K562 (cell line): ENCODE data around the gene MEGF11. TPM values are rescaled to one million over a fixed set of nuclear protein-coding genes. Genes with fewer than 3 reads are reported as not detected.

Source experiments
- ATAC-seq: fragments of 200-7000 bp; cut with Tn5 transposase; 3 replicates; pipeline ENCODE4 v1.9.1; 2020; ENCODE audit warnings: moderate library complexity
- BruUV-seq: library from RNA; stranded (reverse); fragments of 400-500 nt; replicated peaks from 2 replicates; lab custom pipeline; 2021; lab: Mats Ljungman, UMichigan
- CTCF ChIA-PET: fragments of 300-600 bp; formaldehyde crosslinking; extraction: SDS; loops from one replicate; lab custom pipeline; 2021; ENCODE audit warnings: low intra/inter-chr PET ratio; lab: Yijun Ruan, JAX
- POLR2A ChIA-PET: fragments of 300-600, 350-650 bp; sonication (Branson Sonifier 250); formaldehyde crosslinking; extraction: SDS; loops from one replicate; lab custom pipeline; 2021; ENCODE audit warnings: antibody characterized with exemption, inconsistent platforms; lab: Yijun Ruan, JAX
- DNase-seq, 4 experiments: peaks; one replicate each; pipeline versions ENCODE4 v3.0.0 to v3.0.0-alpha.2; 2011 to 2018; ENCODE audit warnings: low spot score in 3 of 4, mixed read lengths in 3 of 4; ENCODE audit errors: extremely low read depth in 1 of 4
- FAIRE-seq: peaks from 2 replicates; lab custom pipeline; 2011; peaks lifted over from hg19 to GRCh38; lab: Jason Lieb, UNC
- H2AFZ ChIP-seq: 2 replicates; pipeline ENCODE4 v1.6.0; 2011; ENCODE audit warnings: low read depth, low read length, control low read depth, inconsistent platforms
- H3K27ac ChIP-seq: fragments of 200-600 bp; 3 replicates; pipeline ENCODE4 v1.8.0; 2011; ENCODE audit warnings: low read depth, mild to moderate bottlenecking, control low read depth, inconsistent platforms, low read length, moderate library complexity, mixed read lengths; ENCODE audit errors: extremely low read depth
- H3K27me3 ChIP-seq, 2 experiments: fragments of 300-600 bp in 1 of 2; 2 replicates in 1 of 2; 3 replicates in 1 of 2; pipeline versions ENCODE4 v1.6.0 to v1.8.0; 2011; ENCODE audit warnings: inconsistent platforms in 2 of 2, low read length in 2 of 2, mild to moderate bottlenecking in 1 of 2, mixed read lengths in 1 of 2, moderate library complexity in 1 of 2; ENCODE audit not compliant: control insufficient read depth in 2 of 2, insufficient read depth in 2 of 2
- H3K36me3 ChIP-seq: fragments of 300-600 bp; 3 replicates; pipeline ENCODE4 v1.8.0; 2011; ENCODE audit warnings: mild to moderate bottlenecking, low read length, inconsistent platforms; ENCODE audit not compliant: control insufficient read depth, insufficient read depth
- H3K4me1 ChIP-seq, 2 experiments: fragments of 200-600 bp in 1 of 2; replicated peaks in 1 of 2; 2 replicates in 1 of 2; 3 replicates in 1 of 2; pipeline versions ENCODE4 v1.5.1 to v1.8.0; 2011; ENCODE audit warnings: inconsistent platforms in 2 of 2, low read length in 2 of 2, mild to moderate bottlenecking in 1 of 2, mixed read lengths in 1 of 2, moderate library complexity in 1 of 2; ENCODE audit not compliant: control insufficient read depth in 2 of 2, insufficient read depth in 2 of 2
- H3K4me2 ChIP-seq: 2 replicates; pipeline ENCODE4 v1.6.1; 2011; ENCODE audit warnings: low read length, control low read depth, inconsistent platforms, mixed read lengths; ENCODE audit not compliant: insufficient read depth
- H3K4me3 ChIP-seq: fragments of 200-600 bp; sonication (generic), shearing (Covaris generic); 2 replicates; pipeline ENCODE4 v1.5.1; 2016; ENCODE audit warnings: control low read depth, inconsistent platforms
- H3K79me2 ChIP-seq: fragments of 200-600 bp; 3 replicates; pipeline ENCODE4 v1.8.0; 2011; ENCODE audit warnings: low read length, inconsistent platforms; ENCODE audit not compliant: control insufficient read depth, insufficient read depth
- H3K9ac ChIP-seq, 2 experiments: 2 replicates each; pipeline versions ENCODE4 v1.6.0 to v1.6.1; 2011; ENCODE audit warnings: low read depth in 2 of 2, low read length in 2 of 2, control low read depth in 1 of 2, inconsistent platforms in 1 of 2, mild to moderate bottlenecking in 1 of 2, mixed read lengths in 1 of 2; ENCODE audit not compliant: insufficient read depth in 1 of 2
- H3K9me1 ChIP-seq: one replicate; pipeline ENCODE4 v1.6.0; 2011; ENCODE audit warnings: inconsistent platforms, mild to moderate bottlenecking, low read length, moderate library complexity; ENCODE audit not compliant: control insufficient read depth, insufficient read depth
- H3K9me3 ChIP-seq: replicated peaks from 2 replicates; pipeline ENCODE4 v1.5.1; 2011; ENCODE audit warnings: low read depth, low read length, inconsistent platforms; ENCODE audit not compliant: control insufficient read depth, insufficient read depth
- H4K20me1 ChIP-seq: replicated peaks from 2 replicates; pipeline ENCODE4 v1.6.1; 2011; ENCODE audit warnings: low read length, inconsistent platforms, mixed read lengths; ENCODE audit not compliant: control insufficient read depth, insufficient read depth
- ARID1B ChIP-seq: fragments of 450-650 bp; IDR thresholded peaks from 2 replicates; pipeline ENCODE4 v1.6.1; 2016; ENCODE audit warnings: antibody characterized with exemption, mild to moderate bottlenecking, inconsistent platforms
- CLOCK ChIP-seq: fragments of 250-450 bp; sonication (Bioruptor Pico); IDR thresholded peaks from 2 replicates; pipeline ENCODE4 v1.4.0; 2020; ENCODE audit warnings: mild to moderate bottlenecking, moderate library complexity, borderline replicate concordance
- CREB1 ChIP-seq, 2 experiments: sonication (generic) in 1 of 2; formaldehyde crosslinking in 1 of 2; IDR thresholded peaks; 2 replicates each; pipeline versions ENCODE4 v1.6.1 to v1.8.0; 2012 to 2022; ENCODE audit warnings: inconsistent platforms in 1 of 2, mild to moderate bottlenecking in 1 of 2, missing genetic modification reagents in 1 of 2, moderate library complexity in 1 of 2
- FOXP4 ChIP-seq: sonication (generic); formaldehyde crosslinking; IDR thresholded peaks from 2 replicates; pipeline ENCODE4 v1.8.0; 2022; ENCODE audit warnings: mild to moderate bottlenecking, missing genetic modification reagents, borderline replicate concordance
- HNRNPL ChIP-seq: fragments of 200-400 bp; formaldehyde crosslinking; IDR thresholded peaks from 2 replicates; pipeline ENCODE4 v1.6.1; 2017; ENCODE audit warnings: low read depth, mild to moderate bottlenecking, low read length
- KLF1 ChIP-seq: fragments of 450-650 bp; IDR thresholded peaks from 2 replicates; pipeline ENCODE4 v1.6.1; 2016; ENCODE audit warnings: missing genetic modification characterization, missing compliant biosample characterization
- MAX ChIP-seq: sonication (generic); formaldehyde crosslinking; IDR thresholded peaks from 2 replicates; pipeline ENCODE4 v1.9.0; 2022; ENCODE audit warnings: mild to moderate bottlenecking, missing genetic modification reagents
- MCM5 ChIP-seq: fragments of 450-650 bp; IDR thresholded peaks from 2 replicates; pipeline ENCODE4 v1.6.1; 2016; ENCODE audit warnings: low read depth
- MXI1 ChIP-seq: IDR thresholded peaks from 2 replicates; pipeline ENCODE4 v1.6.1; 2011; ENCODE audit warnings: low read depth, mild to moderate bottlenecking, improper control_type of control experiment, low read length
- NR0B1 ChIP-seq: fragments of 450-650 bp; IDR thresholded peaks from one replicate; pipeline ENCODE4 v1.6.1; 2018; ENCODE audit warnings: mild to moderate bottlenecking, moderate library complexity; ENCODE audit not compliant: partially characterized antibody
- NUFIP1 ChIP-seq: fragments of 450-650 bp; IDR thresholded peaks from 2 replicates; pipeline ENCODE4 v1.6.1; 2018; ENCODE audit not compliant: partially characterized antibody
- RNF2 ChIP-seq: sonication (generic); IDR thresholded peaks from 2 replicates; pipeline ENCODE4 v1.6.1; 2016
- SMARCA4 ChIP-seq: fragments of 450-650 bp; IDR thresholded peaks from 2 replicates; pipeline ENCODE4 v1.6.1; 2016
- TBP ChIP-seq: optimal IDR thresholded peaks from 2 replicates; pipeline ENCODE3; 2011; ENCODE audit warnings: low read depth, low read length, improper control_type of control experiment
- ZNF347 ChIP-seq: fragments of 450-650 bp; formaldehyde crosslinking; IDR thresholded peaks from 2 replicates; pipeline ENCODE4 v1.4.0; 2020; ENCODE audit warnings: low read depth, mild to moderate bottlenecking, moderate library complexity
- WGBS: fragments of 100-300 bp; shearing (Covaris generic); methylation state at CpG from one replicate; pipeline ENCODE4 v1.1.6; 2016; ENCODE audit warnings: low coverage, mixed read lengths; ENCODE audit not compliant: insufficient coverage; ENCODE audit errors: missing lambda C conversion rate; 5-methylcytosine and 5-hydroxymethylcytosine counted together
- in situ Hi-C: fragments of 300-500 bp; cut with MboI; formaldehyde crosslinking; loops from 4 replicates; pipeline ENCODE4 v1.15.0; 2018; ENCODE audit warnings: inconsistent platforms, mixed read lengths
- intact Hi-C: fragments of 100-400 bp; cut with micrococcal nuclease; formaldehyde crosslinking; loops from 2 replicates; pipeline ENCODE4 v1.14.2; 2022
- polyA plus RNA-seq, 8 experiments: library from polyadenylated mRNA; depleted of rRNA in 4 of 8; stranded (reverse) in 5 of 8; unstranded in 3 of 8; fragments of >200 nt; fragmentation: Nextera tagmentation in 2 of 8; fragmentation: Illumina TruSeq in 1 of 8; extraction: Ambion mirVana in 2 of 8; extraction: Trizol in 1 of 8; gene quantifications; 2 replicates each; pipeline versions ENCODE4 v1.2.1 to v1.2.3, GENCODE V29; 2011 to 2014; ENCODE audit warnings: inconsistent platforms in 1 of 8, missing spikeins in 1 of 8
- total RNA-seq, 7 experiments: library from RNA; depleted of rRNA in 6 of 7; stranded (reverse); fragments of >200 nt in 6 of 7; fragmentation: Illumina TruSeq in 2 of 7; extraction: Trizol in 2 of 7; gene quantifications; 2 replicates each; pipeline versions ENCODE4 v1.2.1 to v1.2.3, GENCODE V29; 2011 to 2021; ENCODE audit warnings: low replicate concordance in 1 of 7

Gene MEGF11
- total and polyA plus RNA-seq, 9 of the 15 experiments (the other 6 are each of a cell fraction or from before 2014, with no cell fraction given): 0.06 to 0.23 (median 0.20) TPM; not detected in 6

- in situ Hi-C loops: no loop called here
These were observed 231.9 kb downstream of the MEGF11 start for GRCh38 chr15:66021496-66022162.

More at GRCh38 chr15:66021496-66022162, 231.9 kb downstream of the MEGF11 start:
- no peaks in the 10 kb centered on the region for H3K9me1 ChIP-seq
- H3K27me3 ChIP-seq: peaks cover 6 to 49% of the 10 kb centered on the region in 2 experiments; a peak in 4 of 5 replicates
- H3K9ac ChIP-seq: no peak overlapping the region
- H3K36me3 ChIP-seq: no peaks in the 10 kb centered on the region
- H3K27ac ChIP-seq: no peak overlapping the region
- H3K4me3 ChIP-seq: no peak overlapping the region
- TF ChIP-seq CLOCK (CRISPR knock-in tag): no peak
- no peak for TF ChIP-seq RNF2
- TF ChIP-seq MAX (CRISPR knock-in tag): no peak
- TF ChIP-seq HNRNPL: no peak
- TF ChIP-seq SMARCA4: no peak
- no peak for TF ChIP-seq NR0B1
- no peak for TF ChIP-seq ZNF347 (CRISPR knock-in tag)
- no peak for TF ChIP-seq TBP
- no peak for TF ChIP-seq FOXP4
- TF ChIP-seq ARID1B: no peak
- TF ChIP-seq CREB1 (IDR thresholded peaks at IDR 0.05): no peak
- TF ChIP-seq CREB1 (CRISPR knock-in tag; IDR thresholded peaks at IDR 0.05): no peak
- no peak for TF ChIP-seq MCM5
- no peak for TF ChIP-seq NUFIP1
- no peak for TF ChIP-seq KLF1 (tag)
- TF ChIP-seq MXI1: no peak
- FAIRE-seq (no peak), DNase-seq (no peak), ATAC-seq (no peak)
- CTCF ChIA-PET: no interaction called here
- no TSS peak for BruUV-seq
- no peaks in the 10 kb centered on the region for H3K9me3 ChIP-seq
- WGBS: 1% methylated on average over 7 of the region's 7 CpGs
- no peaks in the 10 kb centered on the region for H3K79me2 ChIP-seq
- no peak overlapping the region for H2AFZ ChIP-seq
- no peak overlapping the region for H3K4me2 ChIP-seq
- POLR2A ChIA-PET: no interaction called here
- intact Hi-C loops: no loop called here
- no peaks in the 10 kb centered on the region for H4K20me1 ChIP-seq
- no peaks in the 10 kb centered on the region; a peak in 1 of 5 replicates for H3K4me1 ChIP-seq
